CD4-positive, alpha-beta T cell (primary cell): ENCODE results near the gene DND1. TPM values are rescaled to one million over a fixed set of nuclear protein-coding genes. Genes with fewer than 3 reads are reported as not detected.
"Not testable (repeated sequence)": the region's sequence is repeated elsewhere in the genome, so short reads cannot be mapped to it uniquely, and the experiment has no call there.

Source experiments
- ATAC-seq: fragments of 200-7000 bp; cut with Tn5 transposase; one replicate; pipeline ENCODE4 v1.10.0; 2022; ENCODE audit warnings: mild to moderate bottlenecking; ENCODE audit not compliant: poor library complexity
- CTCF ChIA-PET: fragments of 350-600 bp; sonication (Branson Sonifier 250); formaldehyde crosslinking; loops from one replicate; lab custom pipeline; 2021; ENCODE audit warnings: antibody characterized with exemption, inconsistent platforms; lab: Charles Lee
- POLR2A ChIA-PET: fragments of 350-600 bp; sonication (Branson Sonifier 250); formaldehyde crosslinking; loops from one replicate; lab custom pipeline; 2021; ENCODE audit warnings: antibody characterized with exemption, inconsistent platforms; lab: Charles Lee
- DNase-seq, 14 experiments: peaks; one replicate each; pipeline ENCODE4 v3.0.0-alpha.2; 2013 to 2020; ENCODE audit warnings: mixed read lengths in 2 of 14
- H3K27ac ChIP-seq, 2 donors: one replicate each; pipeline versions ENCODE4 v1.5.1 to v1.7.0; 2013; ENCODE audit warnings: low read length in 2 of 2, low read depth in 1 of 2, mild to moderate bottlenecking in 1 of 2
- H3K27me3 ChIP-seq, 2 experiments: 1 replicate in 1 of 2; 2 replicates in 1 of 2; pipeline versions ENCODE4 v1.6.1 to v1.7.0; 2013; ENCODE audit warnings: low read length in 2 of 2, control low read depth in 1 of 2, mild to moderate bottlenecking in 1 of 2, moderate library complexity in 1 of 2; ENCODE audit not compliant: insufficient read depth in 2 of 2, control insufficient read depth in 1 of 2
- H3K36me3 ChIP-seq: one replicate; pipeline ENCODE4 v1.6.1; 2013; ENCODE audit warnings: low read length, control low read depth; ENCODE audit not compliant: insufficient read depth
- H3K4me1 ChIP-seq: one replicate; pipeline ENCODE4 v1.6.1; 2013; ENCODE audit warnings: low read length, control low read depth; ENCODE audit not compliant: insufficient read depth
- H3K4me3 ChIP-seq: one replicate; pipeline ENCODE4 v1.5.1; 2013; ENCODE audit warnings: mild to moderate bottlenecking, low read length, moderate library complexity
- H3K9me3 ChIP-seq, 2 experiments: 1 replicate in 1 of 2; 2 replicates in 1 of 2; pipeline versions ENCODE4 v1.6.1 to v1.7.0; 2013; ENCODE audit warnings: low read length in 2 of 2, mild to moderate bottlenecking in 2 of 2, control low read depth in 1 of 2, moderate library complexity in 1 of 2; ENCODE audit not compliant: control insufficient read depth in 1 of 2, insufficient read depth in 1 of 2
- H3K27ac Mint-ChIP-seq: one replicate; pipeline ENCODE4 v1.8.0; 2020; ENCODE audit warnings: mixed read lengths
- H3K27me3 Mint-ChIP-seq: one replicate; pipeline ENCODE4 v1.8.0; 2021; ENCODE audit warnings: mixed read lengths
- H3K36me3 Mint-ChIP-seq: one replicate; pipeline ENCODE4 v1.8.0; 2021; ENCODE audit warnings: low read depth, mixed read lengths
- H3K4me1 Mint-ChIP-seq: one replicate; pipeline ENCODE4 v1.8.0; 2021; ENCODE audit warnings: low read depth, mixed read lengths
- H3K4me3 Mint-ChIP-seq: one replicate; pipeline ENCODE4 v1.8.0; 2020; ENCODE audit warnings: mild to moderate bottlenecking, mixed read lengths
- H3K9me3 Mint-ChIP-seq: one replicate; pipeline ENCODE4 v1.8.0; 2020; ENCODE audit warnings: mixed read lengths
- intact Hi-C, 2 experiments: fragments of 100-400 bp; cut with DNase I in 1 of 2; cut with micrococcal nuclease in 1 of 2; formaldehyde crosslinking; loops; one replicate each; pipeline versions ENCODE4 v1.15.1 to v1.9.0; 2023 to 2025; cut with DNase I, micrococcal nuclease
- total RNA-seq, 174 experiments: library from RNA in 2 of 174; stranded (reverse) in 2 of 174; gene quantifications; one replicate each; pipeline ENCODE4 v1.2.3 and lab custom pipeline; 2021 to 2026
- TF ChIP-seq, protein P1 (sequence below): fragments of 200-600 bp; IDR thresholded peaks from one replicate; pipeline ENCODE4 v1.8.0; 2022; ENCODE audit warnings: antibody characterized with exemption, mild to moderate bottlenecking

The DND1 gene
- total RNA-seq, 2 experiments from 2014 or later = 1.9 to 2.1 TPM

DNA sequence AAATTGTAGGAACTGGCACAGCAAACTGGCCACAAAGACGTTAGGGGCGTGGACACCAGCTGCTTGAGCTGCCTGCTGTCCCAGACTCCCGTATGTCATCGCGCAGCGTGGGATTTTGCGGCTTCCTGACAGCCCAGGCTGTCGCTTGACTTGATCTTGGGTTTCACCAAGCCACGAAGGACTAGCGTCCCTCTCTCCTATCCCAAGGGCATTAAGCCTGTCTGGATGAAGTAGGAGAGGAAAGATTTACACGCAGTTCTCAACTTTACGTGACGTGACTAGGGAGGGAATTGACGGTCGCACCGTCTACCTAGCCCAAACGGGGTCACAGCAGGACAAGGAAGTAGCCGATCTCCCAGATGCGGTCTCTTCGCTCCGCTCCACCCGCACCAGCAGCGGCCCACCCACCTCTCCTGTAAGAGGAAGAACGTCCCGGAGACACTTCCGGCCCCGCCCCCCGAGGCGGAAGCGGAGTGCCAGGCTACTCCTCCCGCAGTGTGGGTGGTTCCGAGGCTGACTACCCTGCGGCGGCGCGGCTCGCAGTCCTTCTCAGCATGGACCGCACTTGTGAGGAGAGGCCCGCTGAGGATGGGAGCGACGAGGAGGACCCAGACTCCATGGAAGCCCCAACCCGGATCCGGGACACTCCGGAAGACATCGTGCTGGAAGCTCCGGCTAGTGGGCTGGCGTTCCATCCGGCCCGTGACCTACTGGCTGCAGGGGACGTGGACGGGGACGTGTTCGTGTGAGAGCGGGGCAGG lies 8.8 kb downstream of the DND1 start, which contains the start of gene WDR55:
Gene WDR55, plus strand, starts transcription at position 546 of the 761 bp plus-strand sequence. Its CDS starts 9 bp downstream, at position 555.
- POLR2A ChIA-PET = interaction anchor here (0.5 to 7.2 kb wide), 10 partner anchors 17 to 285 kb away, joined by 3 to 89 read pairs (median 6); partner anchors contain the start of genes ANKHD1, CD14, EIF4EBP3 and HARS1
- no peaks in the 10 kb centered on the region for H3K9me3 ChIP-seq
- Mint-ChIP-seq H3K36me3 (peaks cover 90% of the 10 kb centered on the region), H3K9me3 (no peaks in the 10 kb centered on the region), H3K27me3 (no peaks in the 10 kb centered on the region), H3K4me1 (peaks cover 45% of the 10 kb centered on the region), H3K4me3 (peak within 1 kb of the TSS; percentile 91), H3K27ac (peak within 1 kb of the TSS; percentile 98)
- peak within 1 kb of the TSS; percentile 98 for H3K4me3 ChIP-seq
- CTCF ChIA-PET = interaction anchor here (0.5 to 1.1 kb wide), 3 partner anchors 46 to 420 kb away, joined by 3 read pairs; no protein-coding TSS in a partner anchor
- peaks cover 26% of the 10 kb centered on the region for H3K4me1 ChIP-seq
- TF ChIP-seq, protein P1, sequence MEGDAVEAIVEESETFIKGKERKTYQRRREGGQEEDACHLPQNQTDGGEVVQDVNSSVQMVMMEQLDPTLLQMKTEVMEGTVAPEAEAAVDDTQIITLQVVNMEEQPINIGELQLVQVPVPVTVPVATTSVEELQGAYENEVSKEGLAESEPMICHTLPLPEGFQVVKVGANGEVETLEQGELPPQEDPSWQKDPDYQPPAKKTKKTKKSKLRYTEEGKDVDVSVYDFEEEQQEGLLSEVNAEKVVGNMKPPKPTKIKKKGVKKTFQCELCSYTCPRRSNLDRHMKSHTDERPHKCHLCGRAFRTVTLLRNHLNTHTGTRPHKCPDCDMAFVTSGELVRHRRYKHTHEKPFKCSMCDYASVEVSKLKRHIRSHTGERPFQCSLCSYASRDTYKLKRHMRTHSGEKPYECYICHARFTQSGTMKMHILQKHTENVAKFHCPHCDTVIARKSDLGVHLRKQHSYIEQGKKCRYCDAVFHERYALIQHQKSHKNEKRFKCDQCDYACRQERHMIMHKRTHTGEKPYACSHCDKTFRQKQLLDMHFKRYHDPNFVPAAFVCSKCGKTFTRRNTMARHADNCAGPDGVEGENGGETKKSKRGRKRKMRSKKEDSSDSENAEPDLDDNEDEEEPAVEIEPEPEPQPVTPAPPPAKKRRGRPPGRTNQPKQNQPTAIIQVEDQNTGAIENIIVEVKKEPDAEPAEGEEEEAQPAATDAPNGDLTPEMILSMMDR = no peak
- DNase-seq (peak; percentile 90 to 98 (median 95)), ATAC-seq (peak; percentile 92)
- no peaks in the 10 kb centered on the region for H3K27me3 ChIP-seq
- peak within 1 kb of the TSS; percentile 87 to 93 for H3K27ac ChIP-seq
- peaks cover 64% of the 10 kb centered on the region for H3K36me3 ChIP-seq
- intact Hi-C loops = loop anchor here (1.0 to 5.0 kb wide), 6 partner anchors 18 to 100 kb away; partner anchors contain the start of genes HARS1 (in 2 of the 2), HARS2 (in 2 of the 2), APBB3 (in 1 of the 2) and IK (in 1 of the 2)

DNA sequence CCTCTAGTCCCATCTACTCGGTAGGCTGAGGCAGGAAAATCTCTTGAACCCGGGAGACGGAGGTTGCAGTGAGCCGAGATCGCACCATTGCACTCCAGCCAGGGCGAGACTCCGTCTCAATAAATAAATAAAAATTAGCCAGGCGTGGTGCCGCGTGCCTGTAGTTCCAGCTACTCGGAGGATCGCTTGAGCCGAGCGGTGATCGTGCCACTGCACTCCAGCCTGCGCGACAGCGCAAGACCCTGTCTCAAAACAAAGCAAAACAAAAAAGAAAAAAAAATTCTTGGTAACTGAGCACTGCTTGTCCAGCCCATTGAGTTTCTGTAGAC lies 9.4 kb downstream of the DND1 start:
- intact Hi-C loops = loop anchor here (1.0 to 5.0 kb wide), 6 partner anchors 17 to 100 kb away; partner anchors contain the start of genes HARS1 (in 2 of the 2), HARS2 (in 2 of the 2), APBB3 (in 1 of the 2) and IK (in 1 of the 2)
- H3K27me3 ChIP-seq = no peaks in the 10 kb centered on the region
- H3K4me3 ChIP-seq = peak overlapping the region; percentile 98
- peaks cover 45% of the 10 kb centered on the region for H3K4me1 Mint-ChIP-seq
- peaks cover 90% of the 10 kb centered on the region for H3K36me3 Mint-ChIP-seq
- H3K9me3 Mint-ChIP-seq = no peaks in the 10 kb centered on the region
- peak overlapping the region; percentile 98 for H3K27ac Mint-ChIP-seq
- ChIA-PET CTCF (interaction anchor here (0.5 to 1.1 kb wide), 2 partner anchors 47 to 57 kb away, joined by 3 read pairs; no protein-coding TSS in a partner anchor), POLR2A (interaction anchor here (0.8 to 7.2 kb wide), 7 partner anchors 16 to 271 kb away, joined by 3 to 89 read pairs (median 7); partner anchors contain the start of genes CD14, EIF4EBP3, HARS1 and HARS2)
- no peaks in the 10 kb centered on the region for H3K27me3 Mint-ChIP-seq
- peak overlapping the region; percentile 91 for H3K4me3 Mint-ChIP-seq
- peak overlapping the region; percentile 87 to 93 for H3K27ac ChIP-seq
- peaks cover 26% of the 10 kb centered on the region for H3K4me1 ChIP-seq
- no peak for ATAC-seq
- H3K36me3 ChIP-seq = peaks cover 64% of the 10 kb centered on the region
- DNase-seq = no peak
- TF ChIP-seq, protein P1 = no peak
- no peaks in the 10 kb centered on the region for H3K9me3 ChIP-seq

DNA sequence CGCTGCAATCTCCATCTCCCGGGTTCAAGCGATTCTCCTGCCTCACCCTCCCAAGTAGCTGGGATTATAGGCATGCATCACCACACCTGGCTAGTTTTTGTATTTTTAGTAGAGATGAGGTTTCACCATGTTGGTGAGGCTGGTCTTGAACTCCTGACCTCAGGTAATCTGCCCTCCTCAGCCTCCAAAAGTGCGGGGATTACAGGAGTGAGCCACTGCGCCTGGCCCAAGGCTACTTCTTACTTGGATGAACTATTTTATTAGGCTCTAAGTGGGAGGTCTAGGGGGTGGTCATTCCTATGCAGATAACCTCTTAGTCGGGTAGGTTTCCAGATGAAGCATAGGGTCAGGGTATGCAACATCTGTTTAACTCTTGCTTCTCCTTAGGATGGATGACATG lies 13.0 kb downstream of the DND1 start:
- H3K4me3 Mint-ChIP-seq, H3K27ac ChIP-seq, H3K9me3 Mint-ChIP-seq, H3K9me3 ChIP-seq, CTCF ChIA-PET, H3K27ac Mint-ChIP-seq, ATAC-seq, DNase-seq, H3K4me3 ChIP-seq, H3K27me3 ChIP-seq, H3K27me3 Mint-ChIP-seq: not testable (repeated sequence)
- Mint-ChIP-seq H3K4me1 (peaks cover 21% of the 10 kb centered on the region), H3K36me3 (peaks cover 91% of the 10 kb centered on the region)
- peaks cover 77% of the 10 kb centered on the region for H3K36me3 ChIP-seq
- POLR2A ChIA-PET = interaction anchor here (7.2 kb wide), 1 partner anchor 13 kb away, joined by 89 read pairs; the partner anchor contains the start of genes IK and NDUFA2
- H3K4me1 ChIP-seq = peaks cover 11% of the 10 kb centered on the region
- intact Hi-C loops = loop anchor here in 1 of 2 experiments (5.0 kb wide), 1 partner anchor 42 kb away; the partner anchor contains the start of gene ZMAT2
